Stimulated activated CD4-positive, alpha-beta T cell treated with anti-CD3 and anti-CD28 coated beads, Interleukin-1b, Interleukin-23, amount 100 ng/mL, for 24 hours (primary cell): ENCODE data around the gene ARHGDIA.

Experiments
- DNase-seq, 4 experiments: peaks; one replicate each; pipeline ENCODE4 v3.0.0-alpha.2; 2020; ENCODE audit warnings: low read depth in 4 of 4, low spot score in 1 of 4

ARHGDIA gene

DNA sequence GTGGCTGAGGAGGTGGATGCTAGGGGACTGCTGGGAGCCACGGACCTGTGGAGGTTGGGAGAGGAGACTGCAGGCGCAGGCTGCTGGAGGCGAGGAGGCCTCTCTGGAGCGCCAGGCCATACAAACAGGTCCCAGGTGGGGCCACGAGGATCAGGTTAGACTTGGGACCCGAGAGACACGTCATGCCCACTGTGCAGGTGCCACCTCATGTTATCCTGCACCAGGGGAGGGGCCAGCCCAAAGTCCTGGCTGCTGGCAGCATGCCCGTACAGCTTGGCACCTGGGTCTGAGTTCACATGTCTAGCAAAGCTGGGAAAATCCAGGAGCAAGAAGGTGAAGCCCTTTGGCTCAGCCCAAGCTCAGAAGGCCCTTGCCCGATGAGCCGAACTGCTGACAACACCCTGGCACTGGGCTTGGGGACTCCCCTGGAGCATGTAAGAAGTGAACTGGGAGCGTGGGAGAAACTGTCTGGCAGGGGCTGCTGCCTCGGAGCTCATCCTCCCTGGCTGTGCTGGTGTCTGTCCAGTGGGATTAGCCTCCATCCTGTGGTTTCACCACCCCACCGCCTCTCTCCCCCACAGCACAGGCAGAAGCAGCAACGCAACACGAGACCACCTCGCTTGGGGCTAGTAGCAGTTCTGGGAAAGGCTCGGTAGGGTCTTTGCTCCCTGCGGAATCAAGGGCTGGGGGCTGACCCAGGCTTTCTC lies 5.3 kb downstream of the ARHGDIA start:
- no peak for DNase-seq

- no peak for DNase-seq
Observed at GRCh38 chr17:81865358-81865732, 5.8 kb downstream of the ARHGDIA start.

DNA sequence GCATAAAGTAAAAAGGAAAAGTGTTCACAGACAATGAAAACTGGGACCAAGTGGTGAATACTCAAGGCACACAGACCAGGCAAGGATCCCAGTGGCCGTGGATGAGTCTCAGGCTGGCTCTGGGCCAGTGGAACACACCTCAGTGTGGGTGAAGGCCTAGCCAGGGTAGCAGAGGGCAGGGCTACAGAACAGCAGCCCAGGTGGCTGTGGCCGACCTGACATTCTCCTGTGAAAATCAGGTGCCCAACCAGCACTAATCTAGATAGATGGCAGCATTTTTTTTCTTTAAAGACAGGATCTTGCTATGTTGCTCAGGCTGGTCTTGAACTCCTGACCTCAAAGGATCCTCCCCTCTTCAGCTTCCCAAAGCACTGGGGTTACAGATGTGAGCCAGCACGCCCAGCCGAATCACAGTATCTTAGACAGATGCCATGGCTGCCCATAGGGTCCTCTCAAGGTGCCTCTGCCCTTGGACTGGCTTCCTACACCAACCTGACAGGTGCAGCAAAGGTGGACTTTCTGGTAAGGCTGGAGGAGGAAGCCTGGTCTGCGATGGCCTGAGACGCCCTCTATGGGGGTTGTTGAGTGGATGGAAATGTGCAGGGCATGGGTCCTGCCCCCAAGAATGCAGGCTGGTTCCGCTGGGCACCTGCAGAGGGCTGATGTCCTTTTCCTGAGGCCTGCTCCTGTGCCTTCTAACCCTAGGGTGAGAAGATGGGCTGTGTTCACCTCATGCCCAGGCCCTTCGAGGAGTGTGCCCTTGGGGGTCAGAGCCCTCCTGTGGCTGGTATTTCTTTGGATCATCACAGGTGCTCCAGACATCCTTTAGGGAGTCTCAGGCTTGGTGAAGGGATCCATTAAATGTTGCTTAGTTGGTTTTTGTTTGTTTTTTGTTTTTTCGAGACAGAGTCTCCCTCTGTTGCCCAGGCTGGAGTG lies 7.0 kb downstream of the ARHGDIA start:
- DNase-seq, result no peak

GRCh38 chr17:81863123-81863675 lies 7.9 kb downstream of the ARHGDIA start:
- DNase-seq, result no peak

- DNase-seq, result peak; percentile 98 to 99 (median 98)
Observed at GRCh38 chr17:81860756-81861568, 10.2 kb downstream of the ARHGDIA start.

- peak in 2 of 4 experiments; percentile 82 to 91 for DNase-seq
Observed at GRCh38 chr17:81859906-81860755, 11.0 kb downstream of the ARHGDIA start, which contains the start of gene P4HB. Gene P4HB (minus strand): TSS chr17:81860535. CDS start chr17:81860471, 64 bp downstream.

DNA sequence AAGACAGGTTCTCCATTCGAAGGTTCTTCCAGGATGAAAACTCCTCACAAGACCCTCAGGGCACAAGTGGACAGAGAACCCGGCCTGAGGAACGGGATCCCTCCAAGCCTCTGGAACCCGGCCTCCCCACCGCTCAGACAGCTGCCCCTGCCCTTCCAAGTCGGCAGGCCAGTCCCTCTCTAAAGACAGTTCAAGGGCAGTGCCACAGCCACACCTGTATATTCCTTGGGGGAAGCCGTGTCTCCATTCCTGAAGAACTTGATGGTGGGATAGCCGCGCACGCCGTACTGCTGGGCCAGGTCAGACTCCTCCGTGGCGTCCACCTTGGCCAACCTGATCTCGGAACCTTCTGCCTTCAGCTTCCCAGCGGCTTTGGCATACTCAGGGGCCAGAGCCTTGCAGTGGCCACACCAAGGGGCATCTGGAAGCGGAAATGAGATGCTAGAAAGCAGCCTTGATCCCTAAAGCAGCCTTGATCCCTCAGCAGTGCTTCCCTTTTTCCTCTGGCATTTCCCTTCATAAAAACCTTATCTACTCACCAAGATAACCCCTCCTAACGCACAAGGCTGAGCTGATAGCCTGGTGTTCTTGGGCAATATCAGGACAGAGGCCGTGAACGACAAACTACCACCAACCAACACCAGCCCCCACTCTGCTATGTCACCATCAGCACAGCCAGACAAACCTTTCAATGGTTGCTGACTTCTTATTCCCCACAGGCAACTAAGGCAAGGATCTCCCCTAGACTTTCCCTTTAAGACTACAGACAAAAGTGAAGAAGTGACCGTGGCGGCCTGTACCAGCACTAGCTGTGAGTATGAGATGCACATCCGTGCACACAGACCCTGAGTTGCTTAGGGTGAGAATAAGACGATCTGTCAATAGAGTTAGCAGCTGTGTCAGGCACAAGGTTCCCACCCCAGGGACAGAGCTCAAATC lies 11.9 kb downstream of the ARHGDIA start:
- no peak for DNase-seq

DNA sequence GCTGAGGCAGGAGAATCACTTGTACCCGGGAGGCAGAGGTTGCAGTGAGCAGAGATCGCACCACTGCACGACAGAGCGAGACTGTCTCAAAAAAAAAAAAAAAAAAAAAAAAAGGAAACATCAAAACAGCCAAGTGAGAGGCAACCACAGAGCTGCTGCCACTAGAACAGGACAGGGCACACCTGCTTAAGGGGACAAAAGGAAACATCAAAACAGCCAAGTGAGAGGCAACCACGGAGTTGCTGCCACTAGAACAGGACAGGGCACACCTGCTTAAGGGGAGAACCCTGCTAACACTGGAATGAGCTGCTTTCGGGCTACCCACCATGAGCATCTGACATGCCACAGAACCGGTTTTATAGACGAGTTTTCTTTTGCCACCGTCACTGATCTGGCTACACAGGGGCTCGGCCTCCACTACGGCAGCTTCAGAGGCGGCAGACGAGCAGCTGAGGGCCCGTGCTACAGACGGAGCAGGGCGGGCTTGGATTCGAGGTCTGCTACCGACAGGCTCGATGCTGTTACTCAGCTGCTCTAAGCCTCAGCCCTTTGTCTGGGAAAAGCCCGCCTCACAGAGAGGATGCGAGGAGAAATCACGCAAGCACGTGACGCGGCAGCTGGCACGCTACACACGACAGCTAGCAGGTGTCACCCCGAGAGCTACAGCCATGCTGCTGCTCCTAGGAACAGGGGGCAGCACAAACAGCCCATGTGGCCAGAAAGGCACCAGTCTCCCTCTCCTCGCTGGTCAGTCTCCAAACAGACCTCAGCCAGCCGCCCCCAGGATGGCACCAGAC lies 12.8 kb downstream of the ARHGDIA start:
- DNase-seq, result no peak

DNA sequence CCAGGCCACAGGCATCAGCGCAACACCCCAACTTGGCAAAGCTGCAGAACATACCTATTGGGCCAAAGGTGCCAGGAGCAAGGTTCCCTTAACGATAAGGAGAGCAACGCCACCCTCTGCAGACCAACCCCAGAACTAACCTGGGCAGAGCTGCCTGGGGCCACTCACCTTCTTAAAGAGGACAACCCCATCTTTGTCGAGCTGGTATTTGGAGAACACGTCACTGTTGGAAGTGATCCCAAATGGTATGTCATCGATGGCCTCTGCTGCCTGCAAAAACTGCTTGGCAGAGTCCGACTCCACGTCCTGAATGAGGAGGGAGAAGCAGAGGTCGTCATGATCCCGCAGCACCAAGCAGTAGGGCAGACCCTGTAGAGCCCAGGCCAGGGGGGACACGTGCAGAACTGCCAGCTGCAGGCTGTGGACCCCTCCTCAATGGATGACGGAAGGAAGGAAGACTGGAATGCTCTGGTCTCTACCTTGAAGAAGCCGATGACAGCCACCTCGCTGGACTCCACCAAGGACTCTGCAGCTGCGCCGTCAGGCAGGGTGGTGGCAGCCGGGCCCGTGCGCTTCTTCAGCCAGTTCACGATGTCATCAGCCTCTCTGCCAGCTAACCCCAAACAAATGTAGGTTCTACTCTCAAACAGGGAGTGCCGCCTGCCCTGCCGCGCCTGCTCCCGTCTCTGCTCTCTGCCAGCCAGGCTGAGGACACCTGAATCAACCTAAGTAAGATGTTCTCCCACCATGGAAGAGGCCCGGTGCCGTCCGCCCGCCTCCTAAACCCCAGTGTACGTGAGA lies 16.0 kb downstream of the ARHGDIA start:
- no peak for DNase-seq

GRCh38 chr17:81852237-81852636 lies 18.9 kb downstream of the ARHGDIA start:
- DNase-seq, result no peak

DNA sequence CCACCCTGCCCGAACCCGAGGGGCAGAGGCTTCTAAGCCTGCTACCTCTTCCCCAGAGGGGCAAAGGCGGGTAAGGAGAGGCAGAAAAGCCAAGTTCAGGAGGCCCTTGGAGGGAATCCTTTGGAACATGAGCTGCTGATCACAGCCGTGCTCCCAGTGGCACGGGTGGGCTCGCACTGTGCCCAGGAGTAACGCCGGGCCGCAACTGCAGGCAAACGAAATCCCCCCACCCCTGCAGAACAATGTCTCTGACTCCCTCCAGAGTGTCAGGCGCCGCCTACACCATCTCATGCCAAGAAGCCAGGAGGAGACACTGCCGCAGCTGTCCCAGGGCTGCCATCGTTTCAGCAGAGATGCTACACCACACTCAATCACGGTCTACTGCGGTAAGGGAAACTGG lies 19.7 kb downstream of the ARHGDIA start:
- no peak for DNase-seq

DNA sequence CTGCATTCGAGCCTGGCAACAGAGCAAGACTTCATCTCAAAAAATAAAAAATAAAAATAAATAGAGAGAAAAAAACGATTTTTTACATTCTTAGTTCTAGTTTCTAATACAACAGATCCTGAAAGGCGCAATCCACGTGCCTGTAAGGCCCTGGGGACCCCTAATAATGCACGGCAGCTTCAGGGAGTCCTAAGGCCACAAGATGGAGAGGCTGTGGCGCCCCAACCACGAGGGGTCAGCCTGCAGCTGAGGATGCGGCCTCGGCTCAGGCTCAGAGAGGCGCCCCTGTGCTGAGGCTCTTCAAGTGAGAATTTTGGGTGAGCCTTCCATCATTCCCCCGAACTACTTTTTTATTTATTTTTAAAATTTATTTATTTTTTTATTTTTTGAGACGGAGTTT lies 21.7 kb downstream of the ARHGDIA start:
- DNase-seq, result no peak

DNA sequence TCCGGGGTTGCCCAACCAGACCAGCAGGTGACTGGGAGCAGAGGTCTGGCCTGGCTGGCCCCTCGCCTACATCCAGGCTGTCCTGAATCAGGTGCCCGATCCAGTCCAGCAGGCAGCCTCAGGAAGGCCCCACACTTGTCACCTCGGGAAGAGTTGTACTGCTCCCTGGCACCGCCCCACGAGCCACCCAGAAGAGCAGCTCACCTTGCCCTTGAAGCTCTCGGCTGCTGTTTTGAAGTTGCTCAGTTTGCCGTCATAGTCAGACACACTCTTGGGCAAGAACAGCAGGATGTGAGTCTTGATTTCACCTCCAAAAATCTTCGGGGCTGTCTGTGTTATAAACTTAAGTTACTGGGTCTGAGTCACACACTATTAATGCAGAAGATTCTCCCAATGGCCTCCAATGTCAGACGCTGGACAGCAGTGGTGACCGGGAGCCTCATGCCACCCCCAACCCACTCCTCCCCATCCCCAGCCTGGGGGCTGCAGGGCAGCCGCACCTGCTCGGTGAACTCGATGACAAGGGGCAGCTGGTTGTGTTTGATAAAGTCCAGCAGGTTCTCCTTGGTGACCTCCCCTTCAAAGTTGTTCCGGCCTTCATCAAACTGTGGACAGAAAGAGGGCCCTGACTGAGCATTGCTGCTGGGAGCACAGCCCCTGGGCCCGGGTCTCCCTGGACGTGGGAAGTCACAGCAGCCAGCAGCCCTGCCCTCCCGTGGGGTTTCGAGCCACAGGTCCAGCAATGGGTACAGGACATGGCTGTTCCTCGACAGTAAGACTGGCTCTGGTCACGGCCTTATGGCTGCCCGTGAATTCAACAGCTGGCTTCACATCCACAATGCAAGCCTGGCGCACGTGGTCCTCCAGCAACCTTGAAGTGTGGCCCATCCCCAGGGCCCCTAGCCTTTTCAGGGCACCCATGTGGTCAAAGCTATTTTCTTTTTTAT lies 24.1 kb downstream of the ARHGDIA start:
- no peak for DNase-seq

DNA sequence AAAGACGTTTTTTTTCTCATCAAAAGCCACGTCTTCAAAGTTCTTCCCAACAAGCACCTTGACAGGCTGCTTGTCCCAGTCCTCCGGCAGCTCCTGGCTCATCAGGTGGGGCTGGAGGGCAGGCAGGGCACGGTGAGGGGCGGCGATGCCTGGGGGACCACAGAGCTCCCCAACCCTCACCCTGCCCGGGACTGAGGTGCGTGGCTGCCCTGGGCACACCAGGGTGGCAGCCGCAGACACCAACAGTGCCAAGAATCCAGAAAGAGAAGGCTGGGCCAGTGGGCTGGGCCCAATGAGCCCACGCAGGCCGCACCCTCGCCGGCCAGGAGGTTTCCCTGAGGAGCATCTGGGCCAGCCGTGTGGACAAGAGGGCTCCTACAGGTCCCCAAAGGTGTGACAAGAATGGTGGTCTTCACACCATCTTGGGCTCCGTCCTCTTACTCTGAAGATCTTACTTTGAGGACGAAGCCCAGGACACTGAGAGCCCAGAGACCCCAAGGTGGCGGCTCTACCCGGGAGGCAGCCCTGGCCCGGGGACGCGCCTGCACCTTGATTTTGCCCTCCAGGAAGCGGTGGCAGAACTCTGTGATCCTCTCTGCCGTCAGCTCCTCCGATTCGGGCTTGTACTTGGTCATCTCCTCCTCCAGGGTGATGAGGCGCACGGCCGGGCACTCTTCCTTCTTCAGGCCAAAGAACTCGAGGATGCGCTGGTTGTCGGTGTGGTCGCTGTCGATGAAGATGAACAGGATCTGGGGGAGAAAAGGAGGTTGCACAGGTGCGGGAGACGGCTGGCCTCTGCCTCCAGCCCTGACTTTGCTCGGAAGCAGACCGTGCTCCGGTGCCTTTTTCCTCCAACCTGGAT lies 25.0 kb downstream of the ARHGDIA start:
- no peak for DNase-seq

GRCh38 chr17:81845361-81845760 lies 25.8 kb downstream of the ARHGDIA start:
- no peak for DNase-seq
